Measurements from ENCODE around the gene CCRL2.

DNA sequence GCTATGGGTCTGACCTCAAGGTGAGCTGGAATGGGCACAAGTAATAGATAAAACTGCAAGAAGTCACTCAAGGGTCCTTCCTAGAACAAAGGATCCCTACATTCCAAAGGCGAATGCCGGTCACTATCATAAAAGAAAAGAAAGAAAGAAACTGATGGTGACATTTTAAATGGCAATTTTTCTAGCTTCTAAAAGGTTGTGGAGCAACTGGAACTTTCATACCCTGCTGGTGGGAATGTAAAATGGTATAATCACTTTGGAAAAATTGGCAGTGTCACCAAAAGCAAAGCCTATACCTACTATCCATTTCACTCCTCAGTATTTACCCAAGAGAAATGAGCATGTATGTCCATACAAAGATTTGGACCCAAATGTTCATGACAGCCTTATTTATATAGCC, 4.2 kb downstream of the CCRL2 start:
- TF ChIP-seq SUZ12 (IDR thresholded peaks at IDR 0.05; ENCODE audit: extremely low read depth, insufficient read depth, insufficient read length) (no peak), ZNF274 (IDR thresholded peaks at IDR 0.05; ENCODE audit: low read depth, low read length) (no peak)

Data from NT2/D1 (cell line).